ENCODE results near the gene CMTM8.

CMTM8 gene

DNA sequence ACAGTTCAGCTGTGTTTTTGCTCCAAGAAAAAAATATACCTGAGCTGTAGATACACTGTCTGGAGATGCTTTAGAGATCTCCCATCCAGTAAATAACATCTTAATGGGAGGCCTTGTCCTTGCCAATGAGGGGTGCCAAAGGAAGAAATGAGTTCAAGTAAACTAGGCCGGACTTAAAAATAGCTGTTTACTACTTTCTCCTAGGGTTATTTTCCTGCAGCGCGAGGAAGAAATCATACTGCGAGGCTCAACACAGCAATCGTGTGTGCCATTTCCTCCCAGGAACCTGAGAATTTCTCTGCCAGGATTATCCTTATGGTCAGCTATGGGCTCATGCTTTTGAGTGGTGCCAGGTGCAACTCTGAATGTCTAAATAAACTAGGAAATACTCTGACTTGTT lies 71.9 kb downstream of the CMTM8 start:
- DNase-seq = no peak

DNA sequence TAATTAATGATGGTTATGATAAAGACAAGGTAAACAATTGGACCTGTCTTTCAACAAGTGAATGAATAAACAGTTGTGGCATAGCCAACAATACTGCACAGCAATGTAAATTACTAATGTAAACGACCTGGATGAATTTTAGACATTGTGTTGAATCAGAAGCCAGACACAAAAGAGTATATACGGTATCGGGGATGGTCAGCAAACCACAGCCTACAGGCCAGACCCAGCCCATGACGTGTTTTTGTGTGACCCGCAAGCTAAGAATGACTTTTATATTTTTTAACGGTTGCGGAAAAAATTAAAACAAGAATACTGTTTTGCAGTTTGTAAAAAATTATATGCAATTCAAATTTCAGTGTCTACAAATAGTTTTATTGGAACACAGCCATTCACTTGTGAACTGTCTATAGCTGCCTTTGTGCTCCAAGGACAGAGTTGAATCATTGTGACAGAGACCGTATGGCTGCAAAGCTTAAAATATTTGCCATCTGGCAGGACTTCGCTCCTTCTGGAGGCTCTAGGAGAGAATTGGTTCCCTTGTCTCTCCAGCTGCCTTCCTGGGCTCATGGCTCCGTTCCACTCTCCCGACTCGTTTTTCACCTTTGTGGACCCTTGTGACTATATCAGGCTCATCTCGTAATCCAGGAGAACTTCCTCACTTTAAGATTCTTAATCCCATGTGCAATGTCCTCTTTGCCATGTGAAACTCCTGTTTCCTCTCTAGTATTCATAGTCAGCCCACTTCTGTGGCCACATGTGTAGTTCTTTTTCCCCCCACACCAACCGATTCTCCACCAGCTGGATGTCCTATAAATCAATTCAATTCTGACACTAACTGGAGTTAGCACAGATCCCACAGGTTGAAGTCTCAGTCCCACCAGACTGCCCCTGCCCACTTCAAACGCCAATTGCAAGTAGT lies 72.7 kb downstream of the CMTM8 start:
- no peak for DNase-seq

DNA sequence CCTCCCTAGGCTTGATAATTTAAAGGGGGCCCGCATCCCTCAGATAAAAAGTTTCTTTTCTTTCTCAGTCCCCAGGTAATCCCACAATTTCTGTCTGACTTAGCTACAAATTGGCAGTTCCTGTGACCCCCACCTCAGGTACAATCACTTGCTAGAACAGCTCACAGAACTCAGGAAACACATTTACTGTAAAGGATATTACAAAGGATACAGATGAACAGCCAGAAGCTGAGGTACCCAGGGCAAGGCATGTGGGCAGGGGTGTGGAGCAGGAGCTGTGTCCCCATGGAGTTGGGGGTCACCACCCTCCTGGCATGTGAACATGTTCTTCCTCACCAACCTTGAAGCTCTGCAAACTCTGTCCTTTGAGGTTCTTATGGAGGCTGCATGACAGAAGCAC lies 73.8 kb downstream of the CMTM8 start:
- DNase-seq = no peak

DNA sequence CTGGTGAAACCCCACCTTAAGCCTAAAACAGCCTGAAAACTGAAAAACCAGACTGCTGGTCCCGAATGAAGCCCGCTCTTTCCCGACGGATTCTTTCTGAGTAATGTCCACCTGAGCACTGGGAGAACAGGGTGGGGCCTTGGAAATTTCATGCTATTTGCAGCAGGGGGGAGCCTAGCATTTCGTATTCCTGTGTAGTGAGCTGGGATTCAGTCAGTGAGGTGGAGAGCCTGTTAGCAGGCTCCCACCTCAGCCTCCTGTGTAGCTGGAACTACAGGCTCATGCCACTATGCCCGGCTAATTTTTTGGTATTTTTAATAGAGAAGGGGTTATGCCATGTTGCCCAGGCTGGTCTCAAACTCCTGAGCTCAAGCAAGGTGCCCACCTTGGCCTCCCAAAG lies 74.7 kb downstream of the CMTM8 start:
- no peak for DNase-seq

DNA sequence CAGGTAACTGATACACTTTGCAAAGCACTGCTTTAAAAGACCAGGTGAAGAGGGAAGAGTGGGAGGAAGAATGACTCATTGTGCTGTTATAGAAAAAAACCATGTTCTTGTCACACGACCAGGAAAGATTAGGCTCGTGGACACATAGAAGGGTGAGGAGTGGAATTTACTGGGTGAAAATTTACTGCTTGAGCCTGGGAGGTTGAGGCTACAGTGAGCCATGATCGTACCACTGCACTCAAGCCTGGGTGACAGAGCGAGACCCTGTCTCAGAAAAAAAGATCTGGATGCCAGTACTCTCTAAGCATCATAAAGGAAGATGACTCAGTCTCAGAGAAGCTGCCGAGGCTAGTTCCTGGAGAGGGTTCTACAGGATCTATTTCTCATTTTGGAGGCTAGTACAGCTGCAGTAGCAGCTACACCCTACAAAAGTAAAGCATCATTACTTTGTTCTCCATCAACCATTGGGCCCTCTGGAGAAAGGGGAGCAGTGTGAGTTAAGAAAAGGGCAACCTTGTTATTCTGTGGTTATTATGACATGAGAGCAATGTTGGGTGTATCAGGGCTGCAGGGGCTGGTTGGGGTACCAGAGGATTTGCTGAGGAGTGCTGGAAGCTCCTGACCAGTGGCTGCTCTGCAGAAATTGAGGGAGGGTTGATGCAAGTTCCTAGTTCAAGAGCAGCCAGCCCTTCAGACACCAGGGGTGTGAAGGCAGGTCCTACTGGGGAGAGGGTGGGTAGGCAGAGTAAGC lies 75.4 kb downstream of the CMTM8 start:
- DNase-seq = no peak

DNA sequence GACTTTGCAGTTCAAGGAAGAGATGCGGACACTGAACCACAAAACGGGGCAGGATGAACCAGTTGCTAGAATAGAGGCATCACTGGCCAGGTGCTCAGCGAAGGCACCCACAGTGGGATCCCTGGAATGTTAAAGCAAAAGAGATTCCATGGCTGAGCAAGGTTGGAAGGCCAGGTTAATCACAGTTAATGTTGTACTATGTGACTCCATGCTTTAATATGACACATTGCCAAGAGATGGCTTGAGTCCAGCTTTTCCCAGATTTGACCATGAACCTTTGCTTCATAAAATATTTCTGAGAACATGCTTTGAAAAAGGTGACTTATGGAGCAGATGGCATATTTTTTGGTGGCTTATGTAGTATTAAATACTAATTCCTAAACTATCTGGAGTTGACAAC lies 77.0 kb downstream of the CMTM8 start:
- DNase-seq = no peak

DNA sequence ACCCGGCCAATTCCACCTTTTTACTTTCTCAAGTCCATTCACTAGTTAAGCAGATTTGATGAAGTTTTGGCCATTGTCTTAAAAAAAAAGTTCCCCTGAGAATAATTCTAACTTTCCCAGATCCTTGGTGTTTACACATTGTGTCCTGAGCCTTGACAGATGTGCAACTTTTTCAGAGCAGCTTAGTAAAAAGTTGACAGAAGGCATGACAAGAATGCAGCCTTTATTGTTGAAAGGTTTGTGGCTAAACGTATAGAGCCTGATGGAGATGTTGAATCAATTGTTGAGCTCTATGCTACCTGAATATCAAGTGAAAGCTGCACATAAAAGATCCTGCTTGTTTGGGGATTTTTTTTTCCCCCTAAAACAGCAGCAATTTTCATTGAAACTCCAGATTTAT lies 77.8 kb downstream of the CMTM8 start:
- no peak for DNase-seq

DNA sequence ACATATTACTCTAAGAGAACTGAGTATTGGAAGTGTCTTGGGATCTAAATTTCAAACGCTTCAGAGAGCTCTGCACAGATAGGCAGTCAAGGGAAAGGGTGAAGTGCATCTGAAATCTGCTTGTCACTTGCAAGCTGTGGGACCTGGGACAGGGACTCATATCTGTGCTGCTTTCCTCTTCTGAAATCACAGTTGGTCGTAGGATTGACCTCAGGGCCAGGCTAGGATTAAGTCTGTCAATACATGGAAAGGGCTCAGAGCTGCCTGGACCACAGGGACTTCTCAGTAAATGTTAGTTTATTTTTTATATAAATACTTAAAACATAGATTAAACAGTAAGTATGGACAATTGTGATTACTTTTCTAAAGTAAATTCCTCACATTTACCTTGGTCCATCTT lies 78.5 kb downstream of the CMTM8 start:
- no peak for DNase-seq

DNA sequence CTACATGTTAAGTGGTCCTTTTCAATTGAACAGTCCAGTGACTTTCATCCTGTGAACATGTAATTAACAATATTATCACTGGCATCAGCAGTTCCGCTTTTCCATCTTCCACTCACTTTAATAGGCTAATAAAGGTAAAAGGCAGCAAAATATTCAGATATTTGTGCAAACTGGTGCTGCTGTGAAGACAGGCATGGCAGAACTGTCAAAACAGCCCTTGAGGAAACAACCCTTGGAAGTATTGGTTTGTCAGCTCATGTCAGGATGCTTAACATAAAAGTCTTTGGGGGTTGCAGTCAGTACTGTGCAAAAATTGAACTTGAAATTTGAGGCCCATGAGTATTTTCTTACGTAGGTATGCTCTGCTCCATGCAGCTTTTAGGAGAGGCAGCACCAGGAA lies 81.1 kb downstream of the CMTM8 start:
- DNase-seq = no peak

DNA sequence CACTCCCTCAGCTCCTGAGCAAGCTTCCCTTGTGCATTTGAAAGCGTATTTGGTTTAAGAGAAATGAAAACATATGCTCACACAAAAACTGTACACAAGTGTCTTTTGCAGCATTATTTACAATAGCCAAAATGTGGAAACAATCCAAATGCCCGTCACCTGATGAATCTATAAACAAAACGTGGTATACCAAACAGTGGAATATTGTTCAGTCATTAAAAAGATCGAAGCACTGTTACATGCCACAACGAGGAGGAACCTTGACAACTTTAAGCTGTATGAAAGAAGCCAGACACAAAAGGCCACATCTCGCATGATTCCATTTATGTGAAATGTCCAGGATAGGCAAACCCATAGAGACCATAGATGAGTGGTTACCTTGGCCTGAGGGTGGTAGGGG lies 81.6 kb downstream of the CMTM8 start:
- no peak for DNase-seq

DNA sequence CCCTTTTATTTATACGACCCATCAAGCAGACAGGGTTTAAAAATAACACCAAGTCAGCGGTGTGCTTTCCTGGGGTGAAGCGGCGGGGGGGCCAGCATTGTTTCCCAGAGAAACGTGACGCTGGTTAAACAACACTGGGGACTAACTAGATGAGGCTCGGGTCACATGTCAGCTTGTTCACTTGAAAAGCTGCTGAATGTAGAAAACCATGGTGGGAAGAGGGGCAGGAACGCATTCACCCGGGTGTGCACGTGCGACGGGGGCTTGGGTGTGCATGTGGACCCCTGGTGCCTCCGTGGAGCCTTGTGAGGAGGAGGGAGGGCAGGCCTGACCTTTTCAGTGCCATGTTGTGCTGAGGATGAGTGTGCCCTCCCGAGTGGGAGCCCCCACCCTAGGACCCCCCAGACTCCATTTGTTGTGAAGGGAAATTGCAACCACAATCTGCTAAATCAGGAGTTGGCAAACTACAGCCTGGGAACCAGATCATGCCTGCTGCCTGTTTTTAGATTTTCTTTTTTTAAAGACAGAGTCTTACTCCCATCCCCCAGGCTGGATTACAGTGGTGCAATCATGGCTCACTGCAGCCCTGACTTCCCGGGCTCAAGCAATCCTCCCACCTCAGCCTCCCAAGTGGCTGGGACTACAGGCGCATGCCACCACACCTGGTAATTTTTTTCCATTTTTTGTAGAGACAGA lies 82.8 kb downstream of the CMTM8 start:
- no peak for DNase-seq

DNA sequence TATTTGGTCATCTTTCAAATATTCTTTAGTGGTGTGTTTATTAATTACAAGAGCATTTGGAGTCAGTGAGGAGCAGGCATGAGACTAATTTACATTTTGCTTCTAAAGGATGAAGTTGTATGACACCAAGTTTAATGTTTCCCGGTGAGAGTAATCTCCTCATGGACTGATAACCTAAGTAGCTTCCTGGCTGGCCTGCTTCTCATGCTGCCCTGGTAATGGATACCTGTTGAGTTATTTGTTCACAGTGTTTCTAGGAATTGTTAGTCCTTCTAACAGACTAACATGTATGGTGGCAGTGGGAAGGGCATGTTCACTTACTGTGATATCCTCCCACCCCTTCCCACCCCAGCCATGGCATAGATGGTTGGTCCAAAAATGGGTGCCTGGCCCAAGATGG lies 83.8 kb downstream of the CMTM8 start:
- DNase-seq = no peak

DNA sequence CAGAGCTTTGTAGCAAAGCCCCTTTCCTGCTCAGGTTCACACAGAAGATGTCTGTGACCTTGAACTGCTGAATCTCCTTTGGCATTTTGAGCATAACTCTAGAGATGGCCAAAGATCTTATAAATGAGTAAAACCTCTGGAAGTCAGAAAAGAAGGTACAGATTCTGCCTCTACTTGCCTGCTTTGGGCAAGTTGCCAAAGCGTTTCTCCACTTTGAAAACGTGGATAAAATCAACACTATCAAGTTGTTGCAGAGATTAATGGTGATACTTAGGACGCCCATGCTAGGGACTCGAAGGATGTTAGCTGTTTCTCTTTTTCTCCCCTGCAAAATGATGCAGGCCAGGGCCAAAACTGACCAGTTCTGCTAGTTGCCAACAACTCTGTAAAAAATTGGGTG lies 85.1 kb downstream of the CMTM8 start:
- no peak for DNase-seq

DNA sequence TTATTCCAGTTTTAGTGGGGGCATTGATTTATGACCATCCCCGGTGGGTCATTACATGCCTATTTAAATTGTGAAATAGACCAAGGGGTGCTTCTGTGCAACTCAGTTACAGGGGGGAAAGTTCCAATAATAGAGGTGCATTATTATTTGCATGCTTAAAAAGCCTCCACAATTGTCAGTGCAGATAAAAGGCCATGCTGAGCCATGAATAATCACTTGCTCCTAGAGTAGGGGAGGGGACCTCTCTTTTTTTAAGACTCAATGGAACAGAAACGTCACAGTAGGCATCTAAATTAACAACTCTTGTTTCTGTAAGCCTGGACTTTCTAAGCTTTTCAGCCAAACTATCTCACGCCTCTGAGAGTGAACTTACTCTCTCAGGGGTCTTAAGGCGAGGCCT lies 86.7 kb downstream of the CMTM8 start:
- no peak for DNase-seq

DNA sequence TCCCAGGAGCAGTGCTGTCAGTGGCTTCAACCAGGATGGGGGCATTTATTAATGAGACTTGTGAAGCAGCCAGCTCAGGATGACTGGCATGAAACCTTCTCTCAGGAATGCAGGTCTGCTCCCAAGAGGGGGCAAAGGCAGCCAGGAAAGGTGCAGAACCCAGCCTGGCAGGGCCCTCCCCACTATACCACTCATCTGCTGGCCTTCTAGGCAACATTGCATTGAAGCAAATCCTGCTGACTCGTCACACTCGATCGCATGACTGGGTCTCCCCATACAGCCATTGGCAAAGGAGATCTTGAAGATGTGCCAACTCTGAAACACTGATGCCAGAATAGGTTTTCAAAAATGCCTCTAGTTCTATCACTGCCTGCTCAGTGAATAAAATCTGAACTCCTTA lies 87.4 kb downstream of the CMTM8 start:
- no peak for DNase-seq

DNA sequence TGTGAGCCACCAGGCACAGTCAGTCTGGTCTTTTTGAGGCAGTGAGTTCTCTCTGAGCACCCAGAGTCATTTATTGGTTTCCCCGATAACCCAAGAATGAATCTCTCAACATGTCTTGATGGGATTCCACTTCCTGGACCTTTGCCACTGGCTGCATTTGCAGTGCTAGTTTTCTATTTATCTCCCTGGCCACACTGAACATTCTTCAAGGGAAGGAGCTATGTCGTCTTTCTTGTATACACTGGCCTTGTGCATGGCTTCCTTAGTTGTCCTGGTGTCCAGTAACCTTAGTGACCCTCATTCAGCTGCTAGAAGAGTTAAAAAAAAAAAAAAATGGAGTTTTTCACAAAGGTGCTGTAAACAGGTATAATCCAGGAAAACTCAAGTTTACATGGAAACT lies 88.3 kb downstream of the CMTM8 start:
- DNase-seq = no peak

DNA sequence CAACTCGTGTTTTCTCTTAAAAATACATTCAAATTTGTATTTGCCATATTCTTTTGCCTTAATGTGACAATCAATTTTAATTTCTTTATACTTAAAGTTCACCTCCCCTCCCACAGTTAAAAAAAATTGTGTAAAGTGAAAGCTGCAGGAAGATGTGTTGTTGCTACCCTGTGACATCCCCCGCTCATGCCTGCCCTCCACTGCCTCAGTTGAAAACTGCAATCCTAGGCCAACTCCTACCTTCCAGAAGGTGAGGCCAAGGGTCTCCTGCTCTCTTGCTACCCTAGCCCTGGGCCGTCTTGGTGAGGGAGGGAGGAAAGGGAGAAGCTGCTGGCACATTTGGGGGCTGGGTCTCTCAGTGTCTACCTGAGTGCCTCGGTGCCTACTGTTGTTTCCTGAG lies 96.2 kb downstream of the CMTM8 start:
- DNase-seq = no peak

DNA sequence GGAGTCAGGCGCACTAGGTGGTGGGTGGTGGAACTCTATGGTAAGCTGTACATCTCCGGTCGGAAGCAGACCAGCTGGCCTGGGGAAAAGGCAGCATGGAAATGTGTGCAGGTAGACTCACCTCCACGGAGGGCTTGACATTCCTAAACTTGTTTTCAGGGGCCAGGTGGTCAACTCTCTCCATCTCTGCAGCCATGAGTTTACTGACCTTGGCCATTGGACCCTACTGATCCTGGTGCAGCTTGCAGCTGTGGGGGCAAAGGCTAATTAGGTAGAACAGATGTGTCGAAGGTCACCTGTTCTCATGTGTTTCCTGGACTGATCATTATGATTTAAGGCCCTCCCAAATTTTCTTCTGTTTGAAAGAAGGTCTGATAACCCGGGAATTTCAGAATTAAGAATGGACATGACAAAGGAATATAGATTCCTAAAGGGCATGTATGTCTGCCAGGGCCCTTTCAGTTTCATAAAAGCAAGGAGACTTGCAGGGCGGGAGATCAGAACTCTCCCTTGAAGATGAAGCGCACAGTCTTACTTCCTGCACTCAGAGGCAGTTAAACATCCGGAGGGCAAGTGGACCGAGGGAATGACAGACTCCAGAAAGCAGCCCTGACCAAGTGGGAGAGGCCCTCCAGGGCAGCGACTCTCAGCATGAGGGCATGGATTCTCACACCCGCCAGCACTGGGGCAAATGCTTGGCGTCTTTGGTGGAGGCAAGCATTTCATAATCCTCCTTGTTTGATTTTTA lies 97.1 kb downstream of the CMTM8 start:
- no peak for DNase-seq

DNA sequence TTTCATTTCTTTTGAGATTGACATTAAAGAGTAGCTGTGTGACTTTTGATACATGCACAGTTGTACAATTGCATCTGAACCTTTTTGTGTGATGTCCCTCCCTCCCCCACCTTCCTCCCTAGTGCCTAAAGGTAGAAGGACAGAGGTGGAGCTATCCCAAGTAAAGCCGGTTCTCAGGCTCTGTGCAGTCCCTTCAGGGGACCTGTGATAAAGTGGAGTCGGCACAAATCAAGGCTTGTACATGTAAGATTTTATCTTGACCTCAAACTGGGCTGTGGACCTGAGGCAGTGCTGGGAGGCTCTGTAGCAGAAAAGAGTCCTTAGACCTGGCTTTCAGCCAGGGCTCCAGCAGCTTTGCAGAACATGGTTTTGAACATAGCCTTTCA lies 97.6 kb downstream of the CMTM8 start:
- DNase-seq = no peak

DNA sequence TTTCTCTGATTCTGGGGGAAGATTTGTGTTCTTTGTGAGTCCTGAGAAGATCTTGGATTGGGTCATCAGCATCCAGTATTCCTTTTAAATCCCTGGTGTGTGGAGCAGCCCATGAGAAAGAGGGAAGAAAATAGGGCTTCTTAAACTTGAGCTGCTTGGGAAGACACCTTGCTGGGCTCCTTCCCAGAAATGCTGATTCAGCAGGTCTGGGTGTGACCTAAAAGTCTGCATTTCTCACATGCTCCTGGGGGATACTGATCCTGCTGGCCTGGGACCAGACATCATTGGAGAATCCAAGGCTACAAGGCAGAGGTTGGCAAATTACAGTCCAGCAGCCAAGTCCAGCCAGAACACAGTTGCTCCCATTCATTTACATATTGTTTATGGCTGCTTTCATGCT lies 99.0 kb downstream of the CMTM8 start:
- DNase-seq = no peak

DNA sequence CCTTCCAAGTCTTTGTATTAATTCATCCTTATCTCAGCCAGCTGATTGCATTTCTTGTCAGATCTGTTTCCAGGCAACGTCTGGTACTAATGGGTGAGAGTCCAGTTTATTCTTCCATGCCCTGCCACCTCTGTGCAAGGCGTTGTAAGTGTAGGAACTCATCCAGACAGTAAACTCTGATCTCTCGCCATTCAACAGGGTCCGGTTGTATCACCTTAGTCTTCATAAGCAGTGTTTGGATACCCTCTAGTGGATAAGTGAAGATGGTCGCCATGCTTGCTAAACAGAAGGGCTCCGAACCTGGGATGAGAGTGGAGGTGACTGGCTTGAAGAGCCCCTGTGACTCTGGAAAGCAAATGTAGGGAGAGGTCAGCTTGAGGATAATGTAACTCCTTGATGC lies 101.6 kb downstream of the CMTM8 start:
- peak; percentile 58 for DNase-seq

DNA sequence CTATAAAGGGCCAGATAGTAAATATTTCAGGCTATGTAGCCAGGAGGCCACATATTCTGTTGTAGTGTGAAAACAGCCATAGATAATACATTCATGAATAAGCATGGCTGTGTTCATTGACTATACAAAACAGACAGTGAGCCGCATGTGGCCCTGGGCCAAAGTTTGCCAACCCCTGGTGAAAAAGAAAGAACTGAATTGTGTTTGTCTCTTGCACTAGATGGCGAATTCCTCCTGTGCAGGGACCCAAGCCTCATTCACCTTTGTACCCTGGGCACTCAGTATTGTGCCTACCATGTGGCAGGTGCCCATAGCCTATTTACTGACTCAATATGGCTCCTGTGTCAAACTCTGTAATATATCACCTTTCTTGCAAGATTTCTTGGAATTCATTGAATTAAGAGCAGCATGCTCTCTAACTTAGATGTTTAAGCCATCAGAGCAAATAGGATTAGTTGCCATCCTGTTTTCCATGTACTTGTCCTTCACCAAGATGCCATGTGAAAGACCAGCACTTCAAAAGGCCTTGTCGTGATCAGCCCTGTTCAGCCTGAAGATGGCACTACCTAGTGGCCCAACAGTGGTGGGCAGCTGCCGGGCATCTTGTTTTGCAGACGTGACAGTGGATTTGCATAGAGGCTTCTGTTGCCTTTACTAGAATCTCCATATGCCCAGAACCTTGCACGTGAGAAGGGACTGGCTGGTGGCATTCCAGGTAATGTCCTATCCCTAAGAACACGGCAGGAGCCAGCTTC lies 102.3 kb downstream of the CMTM8 start:
- DNase-seq = no peak

Measured in hematopoietic multipotent progenitor cell treated with erythropoietin and hydrocortisone succinate and interleukin-3 and kit ligand, for 8 days (in vitro differentiated cells).